OCI-LY3 (cell line): ENCODE measurements around the gene WBP1L.

Source experiments
- EZH2phosphoT487 ChIP-seq: fragments of 200-600 bp; shearing (Covaris generic); IDR thresholded peaks from 2 replicates; pipeline ENCODE4 v1.6.1; 2018; ENCODE audit warnings: antibody characterized with exemption, mixed run types, low read depth
- TF ChIP-seq, protein P1 (sequence below): fragments of 200-600, 300-600 bp; sonication (generic); IDR thresholded peaks from 2 replicates; pipeline ENCODE4 v1.5.1; 2014; ENCODE audit warnings: antibody characterized with exemption, low read length, low read depth

- TF ChIP-seq, protein P1, sequence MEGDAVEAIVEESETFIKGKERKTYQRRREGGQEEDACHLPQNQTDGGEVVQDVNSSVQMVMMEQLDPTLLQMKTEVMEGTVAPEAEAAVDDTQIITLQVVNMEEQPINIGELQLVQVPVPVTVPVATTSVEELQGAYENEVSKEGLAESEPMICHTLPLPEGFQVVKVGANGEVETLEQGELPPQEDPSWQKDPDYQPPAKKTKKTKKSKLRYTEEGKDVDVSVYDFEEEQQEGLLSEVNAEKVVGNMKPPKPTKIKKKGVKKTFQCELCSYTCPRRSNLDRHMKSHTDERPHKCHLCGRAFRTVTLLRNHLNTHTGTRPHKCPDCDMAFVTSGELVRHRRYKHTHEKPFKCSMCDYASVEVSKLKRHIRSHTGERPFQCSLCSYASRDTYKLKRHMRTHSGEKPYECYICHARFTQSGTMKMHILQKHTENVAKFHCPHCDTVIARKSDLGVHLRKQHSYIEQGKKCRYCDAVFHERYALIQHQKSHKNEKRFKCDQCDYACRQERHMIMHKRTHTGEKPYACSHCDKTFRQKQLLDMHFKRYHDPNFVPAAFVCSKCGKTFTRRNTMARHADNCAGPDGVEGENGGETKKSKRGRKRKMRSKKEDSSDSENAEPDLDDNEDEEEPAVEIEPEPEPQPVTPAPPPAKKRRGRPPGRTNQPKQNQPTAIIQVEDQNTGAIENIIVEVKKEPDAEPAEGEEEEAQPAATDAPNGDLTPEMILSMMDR: no peak
- no peak for TF ChIP-seq EZH2phosphoT487
Observed at GRCh38 chr10:102718220-102718619, 25.5 kb upstream of the WBP1L start.
